NCI-H2107 (cell line): Measurements from ENCODE around the gene MADD.

Source experiments
- DNase-seq: peaks from one replicate; lab custom pipeline; 2025; lab: John Stamatoyannopoulos, UW

The MADD gene

DNA sequence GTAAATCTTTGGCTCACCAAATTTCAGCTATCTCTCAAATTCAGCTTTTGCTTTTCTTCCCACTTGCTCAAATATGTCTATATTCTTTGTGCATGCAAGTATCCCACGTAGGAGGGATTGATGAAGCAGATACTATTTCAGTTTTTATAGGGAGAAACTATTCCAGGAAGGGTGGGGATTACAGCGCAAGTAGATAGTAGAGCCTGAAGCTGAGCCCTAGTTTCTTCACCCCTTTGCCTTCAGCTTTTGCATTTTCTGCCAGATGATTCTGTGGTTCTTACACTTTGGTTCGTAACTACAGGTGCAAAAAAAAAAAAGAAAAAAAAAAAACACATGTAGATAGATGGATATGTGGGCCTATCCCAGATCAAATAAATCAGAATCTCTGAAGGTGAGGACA is 18.2 kb upstream of the MADD start:
- no peak for DNase-seq

DNA sequence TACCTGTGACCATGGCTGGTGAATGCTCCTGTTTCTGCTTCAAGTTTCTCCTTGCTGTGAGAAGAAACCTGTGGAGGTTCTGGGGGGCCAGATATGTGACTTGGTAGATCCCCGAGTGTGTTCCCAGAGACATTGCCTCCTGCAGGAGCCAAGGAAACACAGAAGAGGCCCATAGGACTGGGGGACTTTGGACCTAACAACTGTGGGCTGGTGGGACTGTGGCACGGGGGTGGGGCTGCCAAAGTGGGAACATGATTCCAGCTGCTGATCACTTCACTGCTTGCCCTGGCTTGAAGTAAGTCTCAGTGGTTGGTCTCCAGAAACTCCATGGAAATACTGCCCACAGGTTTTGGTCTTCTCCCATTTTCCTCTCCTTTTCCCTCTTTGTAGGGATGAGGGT is 16.3 kb upstream of the MADD start:
- no peak for DNase-seq

DNA sequence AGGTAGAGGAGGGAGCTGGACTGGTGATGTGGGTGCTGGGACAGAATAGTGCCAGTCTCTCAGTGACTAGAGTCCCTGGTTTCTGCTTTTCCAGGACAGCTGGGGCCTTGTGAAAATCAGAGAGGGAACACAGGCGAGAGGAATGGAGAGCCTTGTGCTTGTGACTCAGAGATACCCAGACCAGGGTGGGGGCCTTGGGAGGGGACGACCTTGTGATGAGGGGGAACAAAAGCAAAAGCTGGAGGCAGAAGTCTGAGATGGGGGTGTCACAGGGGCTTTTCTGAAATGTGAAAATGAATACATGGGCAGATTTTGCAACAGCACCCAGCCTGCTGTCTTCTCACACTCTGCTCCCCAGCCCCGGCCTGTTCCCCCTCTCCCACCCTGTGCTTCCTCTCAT is 15.5 kb upstream of the MADD start:
- DNase-seq: no peak

DNA sequence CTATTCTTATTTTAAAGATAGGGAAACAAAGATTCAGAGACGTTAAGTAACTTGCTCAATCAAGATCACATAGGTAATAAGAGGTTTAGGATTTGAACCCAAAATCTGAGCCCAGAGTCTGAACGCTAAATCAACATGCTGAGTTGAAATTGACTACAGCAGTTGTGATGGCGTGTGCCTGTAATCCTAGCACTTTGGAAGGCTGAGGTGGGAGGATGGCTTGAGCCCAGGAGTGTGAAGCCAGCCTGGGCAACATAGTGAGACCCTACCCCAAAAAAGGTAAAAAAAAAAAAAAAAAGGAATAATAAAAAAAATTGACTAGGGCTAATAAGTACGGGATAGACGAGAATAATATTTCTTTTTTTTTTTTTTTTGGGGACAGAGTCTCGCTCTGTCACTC is 13.6 kb upstream of the MADD start:
- DNase-seq: no peak

DNA sequence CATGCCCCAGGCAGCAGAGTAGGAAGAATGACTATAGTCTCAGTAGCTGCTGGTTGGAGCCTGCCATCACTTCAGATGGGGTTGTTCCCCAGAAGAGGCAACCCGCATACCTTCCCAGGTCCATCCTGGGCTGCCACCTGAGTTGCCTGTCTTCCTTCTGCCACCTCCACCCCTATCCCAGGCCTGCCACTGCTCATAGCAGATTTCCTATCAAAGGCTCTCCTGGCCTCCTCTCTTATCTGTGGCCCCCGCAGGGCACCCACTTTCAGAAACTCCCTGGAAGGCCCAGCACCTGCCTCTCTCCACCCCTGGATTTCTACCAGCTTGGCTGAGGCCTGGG is 12.8 kb upstream of the MADD start:
- no peak for DNase-seq

DNA sequence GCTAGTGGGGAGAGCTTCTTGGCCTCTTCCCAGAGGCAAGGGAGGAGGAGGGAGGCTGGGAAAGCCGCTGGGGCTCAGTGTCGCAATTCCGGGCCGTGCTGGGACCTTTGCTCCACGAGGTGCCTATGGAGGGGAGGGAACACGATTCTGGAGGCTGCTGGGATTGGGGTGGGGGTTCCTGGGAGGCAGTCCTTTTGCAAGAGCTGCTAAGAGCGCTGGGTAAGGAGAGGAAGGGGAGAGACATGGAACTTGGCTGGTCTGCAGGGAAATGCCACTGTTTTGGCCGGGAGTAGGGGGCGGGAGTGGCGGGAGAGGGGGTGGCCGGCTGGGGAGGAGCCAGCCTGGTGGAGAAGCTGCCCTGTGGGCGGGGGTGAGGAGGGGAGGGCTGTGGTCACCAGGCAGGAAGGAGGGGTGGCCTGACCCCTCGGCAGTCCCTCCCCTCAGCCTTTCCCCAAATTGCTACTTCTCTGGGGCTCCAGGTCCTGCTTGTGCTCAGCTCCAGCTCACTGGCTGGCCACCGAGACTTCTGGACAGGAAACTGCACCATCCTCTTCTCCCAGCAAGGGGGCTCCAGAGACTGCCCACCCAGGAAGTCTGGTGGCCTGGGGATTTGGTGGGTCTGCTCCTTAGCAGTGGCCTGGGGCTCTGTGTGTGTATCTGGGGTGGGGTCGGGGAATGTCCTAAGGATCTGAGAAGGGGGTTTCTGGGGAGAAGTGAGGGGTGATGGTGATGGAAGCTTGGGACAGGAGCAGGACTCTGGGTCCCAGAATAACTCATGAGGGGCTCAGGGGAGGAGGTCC is 12.2 kb upstream of the MADD start, which contains the start of gene NR1H3:
NR1H3 (plus strand) TSS at position 480 of the 800 bp plus-strand sequence. CDS start 1,221 bp downstream, outside the sequence.
- DNase-seq: no peak

DNA sequence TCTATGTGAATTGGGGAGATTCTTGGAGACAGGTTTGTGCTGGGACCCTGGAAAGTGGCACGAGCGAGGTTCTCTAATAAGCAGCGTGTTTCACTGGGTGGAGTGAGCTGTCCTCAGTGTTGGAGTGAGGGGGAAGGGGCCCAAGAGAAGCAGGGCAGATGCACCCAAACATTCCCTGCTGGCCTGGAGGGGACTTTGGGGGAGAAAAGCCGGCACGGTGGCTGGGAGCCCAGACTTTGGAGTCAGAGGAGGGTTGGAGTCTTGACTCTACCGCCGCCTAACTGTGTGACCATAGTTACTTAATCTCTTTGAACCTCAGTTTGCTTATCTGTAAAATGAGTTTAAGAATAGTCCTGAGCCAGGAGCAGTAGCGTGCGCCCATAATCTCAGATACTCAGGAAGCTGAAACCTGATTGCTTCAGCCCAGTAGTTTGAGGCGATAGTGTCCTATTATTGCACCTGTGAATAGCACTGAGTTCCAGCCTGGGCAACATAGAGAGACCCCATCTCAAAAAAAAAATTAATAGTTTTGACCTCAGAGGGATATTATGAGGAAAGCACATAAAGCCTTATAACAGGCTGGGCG is 11.5 kb upstream of the MADD start:
- no peak for DNase-seq

DNA sequence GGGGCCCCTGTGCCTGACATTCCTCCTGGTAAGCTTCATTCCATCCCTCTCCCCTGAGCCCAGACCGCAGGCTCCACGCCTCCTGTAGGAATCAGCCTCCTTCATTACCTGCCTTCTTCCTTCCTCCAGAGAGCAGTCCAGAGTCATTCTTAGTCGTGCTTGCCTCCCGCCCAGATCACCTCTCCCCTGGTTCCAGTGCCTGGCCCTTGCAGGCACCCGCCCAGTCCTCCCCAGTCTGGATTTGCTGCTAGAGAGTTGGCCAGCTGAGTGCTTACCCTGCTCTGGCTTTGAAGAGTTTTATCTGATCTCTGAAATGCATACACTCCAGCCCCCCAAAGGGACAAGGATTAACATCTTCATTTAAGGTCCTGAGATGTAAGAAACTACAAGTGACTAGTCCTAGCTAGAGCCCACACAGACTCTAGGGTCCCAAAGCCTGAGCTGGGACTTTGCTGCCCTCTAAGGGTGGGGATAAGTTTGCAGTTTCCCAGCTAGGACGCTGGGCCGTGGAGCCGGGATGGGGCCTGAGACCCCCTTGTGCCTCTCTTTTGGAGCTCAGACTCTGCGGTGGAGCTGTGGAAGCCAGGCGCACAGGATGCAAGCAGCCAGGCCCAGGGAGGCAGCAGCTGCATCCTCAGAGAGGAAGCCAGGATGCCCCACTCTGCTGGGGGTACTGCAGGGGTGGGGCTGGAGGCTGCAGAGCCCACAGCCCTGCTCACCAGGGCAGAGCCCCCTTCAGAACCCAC is 10.5 kb upstream of the MADD start:
- no peak for DNase-seq

DNA sequence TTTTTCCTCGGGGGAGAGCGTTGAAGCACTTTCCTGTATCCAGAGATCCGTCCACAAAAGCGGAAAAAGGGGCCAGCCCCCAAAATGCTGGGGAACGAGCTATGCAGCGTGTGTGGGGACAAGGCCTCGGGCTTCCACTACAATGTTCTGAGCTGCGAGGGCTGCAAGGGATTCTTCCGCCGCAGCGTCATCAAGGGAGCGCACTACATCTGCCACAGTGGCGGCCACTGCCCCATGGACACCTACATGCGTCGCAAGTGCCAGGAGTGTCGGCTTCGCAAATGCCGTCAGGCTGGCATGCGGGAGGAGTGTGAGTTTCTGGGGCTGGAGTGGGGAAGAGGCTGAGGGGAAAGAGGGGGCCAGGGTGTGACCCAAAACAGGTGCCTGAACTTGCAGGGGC is 9.6 kb upstream of the MADD start:
- no peak for DNase-seq

DNA sequence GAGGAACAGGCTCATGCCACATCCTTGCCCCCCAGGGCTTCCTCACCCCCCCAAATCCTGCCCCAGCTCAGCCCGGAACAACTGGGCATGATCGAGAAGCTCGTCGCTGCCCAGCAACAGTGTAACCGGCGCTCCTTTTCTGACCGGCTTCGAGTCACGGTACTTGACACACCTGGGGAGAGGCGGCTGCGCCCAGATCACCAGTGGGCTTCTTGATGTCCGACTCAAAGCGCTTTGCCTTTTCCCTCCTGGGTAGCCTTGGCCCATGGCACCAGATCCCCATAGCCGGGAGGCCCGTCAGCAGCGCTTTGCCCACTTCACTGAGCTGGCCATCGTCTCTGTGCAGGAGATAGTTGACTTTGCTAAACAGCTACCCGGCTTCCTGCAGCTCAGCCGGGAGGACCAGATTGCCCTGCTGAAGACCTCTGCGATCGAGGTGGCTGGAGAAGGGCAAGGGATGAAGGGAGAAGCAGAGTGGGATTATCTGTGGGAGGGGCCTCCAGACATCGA is 8.6 kb upstream of the MADD start:
- DNase-seq: no peak

DNA sequence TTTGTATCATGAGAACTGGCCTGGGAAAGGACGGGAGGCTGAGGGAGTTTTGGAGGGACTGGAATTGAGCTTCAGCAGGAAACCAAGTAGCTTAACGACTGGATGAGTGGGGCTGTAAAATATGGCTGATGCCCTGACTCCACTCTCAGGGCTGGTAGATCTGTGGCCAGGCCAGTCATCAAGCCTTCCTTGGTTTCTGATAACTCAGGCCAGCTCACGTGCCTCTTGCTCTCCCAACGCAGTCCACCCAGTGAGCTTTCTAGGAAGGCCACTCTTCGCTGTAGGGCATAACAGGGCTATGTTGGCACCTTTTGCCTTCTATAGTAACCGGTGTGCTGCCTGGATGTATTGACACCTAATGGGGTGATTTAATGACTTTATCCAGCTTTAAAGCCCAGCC is 5.8 kb upstream of the MADD start:
- DNase-seq: no peak

DNA sequence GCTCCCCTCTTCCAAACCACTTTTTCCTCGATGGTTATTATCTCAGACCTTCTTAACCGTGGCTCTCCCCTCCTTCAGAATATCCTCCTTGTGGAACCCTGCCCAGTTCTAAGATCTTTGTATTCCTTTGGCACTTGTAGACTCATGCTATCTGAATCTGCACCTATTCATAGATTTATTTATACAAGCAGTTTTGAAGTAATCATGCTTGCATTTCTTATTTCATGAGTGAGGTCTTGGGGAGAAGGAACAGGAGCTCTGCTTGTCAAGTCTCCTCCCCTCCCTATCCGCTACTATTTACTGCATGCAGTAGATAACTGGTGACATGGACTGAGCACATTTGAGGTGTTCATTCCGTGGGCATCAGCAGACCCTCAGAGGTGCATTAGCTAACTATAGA is 5.4 kb upstream of the MADD start:
- DNase-seq: no peak

DNA sequence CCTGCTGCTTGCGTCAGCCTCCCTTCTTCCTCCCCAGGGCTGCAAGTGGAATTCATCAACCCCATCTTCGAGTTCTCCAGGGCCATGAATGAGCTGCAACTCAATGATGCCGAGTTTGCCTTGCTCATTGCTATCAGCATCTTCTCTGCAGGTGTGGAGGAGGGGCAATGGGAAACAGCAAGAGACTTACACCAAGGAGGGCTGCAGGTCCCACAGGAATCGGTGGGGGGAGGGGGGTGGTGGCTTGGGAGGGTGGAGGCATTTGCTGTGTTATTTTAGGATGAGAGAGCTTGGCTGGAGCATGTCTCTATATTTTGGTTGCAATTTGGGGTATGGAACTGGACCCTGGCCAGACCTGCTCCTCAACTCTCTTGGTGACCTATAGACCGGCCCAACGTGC is 2.1 kb upstream of the MADD start:
- DNase-seq: no peak

DNA sequence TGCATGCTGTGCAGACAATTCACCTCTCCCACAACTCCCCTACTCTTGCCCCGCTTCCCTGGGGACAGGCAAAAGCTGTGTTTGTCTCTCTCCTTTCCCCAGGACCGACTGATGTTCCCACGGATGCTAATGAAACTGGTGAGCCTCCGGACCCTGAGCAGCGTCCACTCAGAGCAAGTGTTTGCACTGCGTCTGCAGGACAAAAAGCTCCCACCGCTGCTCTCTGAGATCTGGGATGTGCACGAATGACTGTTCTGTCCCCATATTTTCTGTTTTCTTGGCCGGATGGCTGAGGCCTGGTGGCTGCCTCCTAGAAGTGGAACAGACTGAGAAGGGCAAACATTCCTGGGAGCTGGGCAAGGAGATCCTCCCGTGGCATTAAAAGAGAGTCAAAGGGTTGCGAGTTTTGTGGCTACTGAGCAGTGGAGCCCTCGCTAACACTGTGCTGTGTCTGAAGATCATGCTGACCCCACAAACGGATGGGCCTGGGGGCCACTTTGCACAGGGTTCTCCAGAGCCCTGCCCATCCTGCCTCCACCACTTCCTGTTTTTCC is 1.4 kb upstream of the MADD start:
- DNase-seq: no peak

DNA sequence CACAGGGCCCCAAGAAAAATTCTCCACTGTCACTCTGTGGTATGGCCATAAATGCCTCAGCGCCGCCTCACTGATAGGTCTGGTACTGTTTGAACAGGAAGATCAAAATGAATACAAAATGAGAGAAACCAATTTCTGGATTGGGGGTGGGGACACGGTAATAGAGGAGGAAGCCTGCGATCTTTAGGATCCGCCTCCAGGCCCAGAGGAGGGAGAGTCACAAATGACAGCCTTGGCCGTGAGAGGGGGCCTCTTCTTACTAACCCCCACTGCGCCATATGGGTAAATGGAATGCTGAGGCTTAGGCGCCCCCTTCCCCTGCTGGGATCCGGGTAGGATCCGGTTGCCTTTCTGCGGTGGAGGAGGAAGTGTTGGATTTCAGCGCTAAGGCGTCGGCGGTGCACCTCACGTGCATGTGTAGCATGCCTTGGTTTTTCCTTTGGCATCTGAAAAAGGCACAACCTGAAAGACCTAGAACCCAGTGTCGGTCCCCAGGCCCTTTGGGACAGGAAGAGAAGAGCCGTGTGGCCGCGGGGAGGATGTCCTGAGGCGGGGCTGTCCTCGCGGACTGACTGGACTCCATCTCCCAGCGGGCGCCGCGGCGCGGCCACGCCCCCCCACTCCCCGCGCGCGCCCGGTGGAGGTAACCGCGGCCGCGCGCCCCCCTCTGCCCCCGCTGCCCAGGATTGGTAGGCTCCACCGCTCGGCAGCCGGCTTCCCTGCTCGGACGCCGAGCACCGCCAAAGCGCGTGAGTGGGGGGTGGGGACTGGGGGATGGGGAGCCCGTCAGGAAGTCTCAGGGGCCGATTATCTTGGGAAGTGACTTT is 718 bp upstream of the MADD start:
- peak; percentile 65 for DNase-seq

DNA sequence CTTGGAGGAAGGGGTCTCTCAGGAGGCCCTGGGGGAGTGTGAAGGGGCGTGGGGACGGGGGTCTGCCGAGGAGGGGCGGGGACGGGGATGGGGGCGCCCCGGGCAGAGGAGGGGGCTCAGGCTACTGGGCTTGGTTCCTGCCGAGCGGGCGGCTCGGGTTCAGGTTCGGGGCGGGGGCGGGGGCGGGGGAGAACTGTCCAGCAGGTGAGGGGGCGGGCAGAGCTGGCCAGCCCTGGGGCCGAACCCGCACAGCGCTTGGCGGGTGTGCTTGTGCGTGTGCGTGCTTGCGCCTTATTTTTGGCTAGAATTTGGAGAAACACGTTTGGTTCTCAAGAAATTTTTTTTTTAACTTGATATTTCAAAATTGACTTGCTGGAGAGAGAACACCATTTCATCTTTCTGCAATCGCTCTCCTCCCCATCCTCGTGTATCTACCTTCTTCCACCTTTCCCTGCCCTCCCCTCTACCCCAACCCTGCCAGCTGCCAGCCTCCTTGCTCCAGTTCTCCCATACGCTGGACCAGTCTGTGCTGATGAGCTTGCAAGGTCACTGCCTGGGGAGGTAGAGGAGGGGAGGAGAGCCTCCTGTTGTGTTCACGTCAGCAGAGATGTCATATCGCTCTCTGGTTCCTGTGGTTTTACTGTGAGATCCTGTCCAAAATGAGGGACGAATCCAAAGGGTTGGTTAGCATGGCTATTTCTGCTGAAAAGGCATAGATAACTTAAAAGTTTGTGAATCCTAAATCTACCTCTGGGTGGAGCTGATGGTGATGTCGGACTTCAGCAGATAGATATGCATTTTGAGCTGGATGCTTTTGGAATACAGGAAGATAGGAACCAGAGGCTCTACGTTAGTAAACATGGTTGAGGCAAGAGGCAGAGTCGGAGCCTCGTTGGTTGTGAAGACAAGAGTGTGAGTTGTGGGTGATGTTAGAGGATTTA is 668 bp downstream of the MADD start:
- DNase-seq: no peak

DNA sequence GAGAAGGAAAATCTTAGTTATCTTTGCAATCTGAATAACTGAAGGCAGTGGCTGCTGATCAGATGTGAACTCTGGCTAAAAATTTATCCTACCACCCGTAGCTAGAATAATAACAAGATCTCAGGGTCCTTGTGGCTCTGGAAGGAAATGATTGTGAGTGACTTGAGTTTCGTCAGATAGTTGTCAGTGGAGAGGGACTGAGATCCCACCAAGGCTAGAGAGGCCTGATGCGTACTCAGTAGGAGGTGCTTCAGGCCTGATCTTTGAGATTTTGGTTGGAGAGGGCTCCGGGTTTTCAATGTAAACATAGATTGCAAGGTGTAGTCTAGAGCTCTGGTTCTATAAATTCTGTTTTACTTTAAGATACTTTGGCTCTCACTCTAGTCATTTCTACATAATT is 1.4 kb downstream of the MADD start:
- no peak for DNase-seq

DNA sequence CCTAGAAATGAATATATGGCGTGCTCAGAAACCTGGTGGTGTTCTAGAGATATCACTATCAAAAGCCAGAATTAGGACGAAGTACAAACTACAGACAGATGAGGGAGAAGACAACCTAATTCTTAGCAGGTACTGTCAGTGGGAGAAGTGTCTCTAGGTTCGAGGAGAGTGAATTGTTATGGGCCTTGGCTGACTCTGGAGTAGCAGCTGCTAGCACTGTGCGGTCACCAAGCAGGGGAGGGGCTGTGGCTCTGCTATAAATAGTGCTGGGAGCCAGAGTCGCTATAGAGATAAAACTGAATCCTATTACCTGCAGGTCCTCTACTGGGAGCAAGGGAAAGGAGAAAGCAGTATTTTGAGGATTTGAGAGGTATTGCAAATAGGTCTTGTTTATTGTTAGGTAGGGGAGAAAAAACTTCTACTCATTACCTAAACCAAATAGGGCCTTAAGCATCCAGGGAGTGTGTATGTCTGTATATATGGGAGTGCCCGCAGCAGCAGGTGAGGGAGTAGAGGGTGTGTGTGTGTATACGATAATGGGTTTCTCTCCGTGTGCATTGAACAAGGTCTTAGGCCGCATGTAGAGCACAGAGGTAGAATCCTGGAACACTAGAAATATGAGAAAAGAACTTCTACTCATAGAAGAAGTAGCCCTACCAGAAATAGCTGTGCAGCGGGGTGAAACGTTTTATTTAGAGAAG is 2.2 kb downstream of the MADD start:
- DNase-seq: no peak

DNA sequence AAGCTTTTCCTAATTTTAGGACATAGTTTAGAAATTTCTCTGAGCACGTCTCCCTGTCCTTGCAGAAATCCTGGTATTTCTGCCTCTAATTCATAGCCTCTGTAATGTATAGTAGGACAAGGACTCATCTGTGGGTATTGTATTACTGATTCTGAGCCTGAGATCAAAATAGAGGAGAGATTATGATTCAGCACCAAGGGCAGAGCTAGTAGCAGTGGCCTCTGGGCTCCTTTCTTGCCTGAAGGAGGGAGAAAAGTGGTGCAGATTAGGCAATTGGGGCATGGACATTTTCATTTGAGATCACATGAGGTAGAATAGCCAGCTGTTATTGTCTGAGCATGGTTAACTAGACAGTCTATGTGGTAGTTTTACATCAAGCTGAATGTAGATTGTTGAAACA is 2.8 kb downstream of the MADD start:
- DNase-seq: no peak
